ENCODE results near the gene RND2.
A peak's percentile ranks its signal among the peaks of the same experiment; 100 is the strongest.
"Not testable (repeated sequence)": the region's sequence is repeated elsewhere in the genome, so short reads cannot be mapped to it uniquely, and the experiment has no call there.

RND2 gene

DNA sequence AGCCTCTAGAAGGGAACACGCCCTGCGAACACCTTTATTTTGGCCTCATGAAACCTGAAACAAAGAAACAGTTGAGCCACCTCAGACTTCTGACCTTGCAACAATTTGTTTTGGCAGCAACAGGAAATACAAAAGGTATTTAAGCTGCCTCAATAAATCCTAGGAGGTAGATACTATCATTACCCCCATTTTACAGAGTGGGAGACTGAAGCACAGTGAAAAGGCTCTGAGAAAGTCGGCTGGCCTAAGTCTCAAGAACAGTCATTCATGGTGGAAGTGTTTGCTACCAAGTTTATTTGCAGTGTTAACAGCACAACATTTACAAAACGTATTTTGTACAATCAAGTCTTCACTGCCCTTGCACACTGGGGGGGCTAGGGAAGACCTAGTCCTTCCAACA is 19.0 kb downstream of the RND2 start:
- Histone ChIP-seq H3K36me3 (replicated peaks; ENCODE audit: insufficient read depth, low read length) (no peaks in the 10 kb centered on the region), H3K79me2 (ENCODE audit: low read length) (no peaks in the 10 kb centered on the region)
- TF ChIP-seq EZH2phosphoT487 (IDR thresholded peaks at IDR 0.05; ENCODE audit: low read length), result no peak
- no peak for TF ChIP-seq EZH2 (optimal IDR thresholded peaks at IDR 0.05; ENCODE audit: low read depth, low read length)
- no peak for TF ChIP-seq CTCF (IDR thresholded peaks at IDR 0.05; ENCODE audit: low read length)

GRCh38 chr17:43051969-43052368 is 26.9 kb downstream of the RND2 start:
- Histone ChIP-seq H3K79me2 (ENCODE audit: low read length) (no peaks in the 10 kb centered on the region), H3K27me3 (replicated peaks; ENCODE audit: insufficient read depth, low read length) (no peaks in the 10 kb centered on the region), H3K4me1 (ENCODE audit: low read length) (no peaks in the 10 kb centered on the region), H3K27ac (ENCODE audit: low read length) (no peak overlapping the region), H3K9ac (ENCODE audit: low read length) (no peak overlapping the region), H3K4me3 (ENCODE audit: low read length) (no peak overlapping the region), H3F3A (ENCODE audit: insufficient read depth, low read length) (no peaks in the 10 kb centered on the region), H3K36me3 (replicated peaks; ENCODE audit: insufficient read depth, low read length) (no peaks in the 10 kb centered on the region; the same call in 1 of the 2 replicates), H4K20me1 (ENCODE audit: insufficient read depth, low read length) (no peaks in the 10 kb centered on the region), H3K4me2 (ENCODE audit: low read depth, low read length) (no peak overlapping the region), H3K9me3 (replicated peaks; ENCODE audit: insufficient read depth, low read length) (no peaks in the 10 kb centered on the region), H2AFZ (ENCODE audit: low read length) (no peak overlapping the region), H3K9me2 (replicated peaks; ENCODE audit: insufficient read depth, low read length) (no peaks in the 10 kb centered on the region)
- no peak for TF ChIP-seq CTCF (IDR thresholded peaks at IDR 0.05; ENCODE audit: low read length)
- TF ChIP-seq EZH2 (optimal IDR thresholded peaks at IDR 0.05; ENCODE audit: low read depth, low read length), result no peak
- TF ChIP-seq EZH2phosphoT487 (IDR thresholded peaks at IDR 0.05; ENCODE audit: low read length), result no peak
- DNase-seq, result no peak

More for the DNA sequence above, 19.0 kb downstream of the RND2 start:
- Histone ChIP-seq H3K4me1 (ENCODE audit: low read length) (peaks cover 12% of the 10 kb centered on the region), H3K9ac (ENCODE audit: low read length) (no peak overlapping the region), H3K4me3 (ENCODE audit: low read length) (no peak overlapping the region), H4K20me1 (ENCODE audit: insufficient read depth, low read length) (no peaks in the 10 kb centered on the region), H3K9me2 (replicated peaks; ENCODE audit: insufficient read depth, low read length) (no peaks in the 10 kb centered on the region), H3K27ac (ENCODE audit: low read length) (peak overlapping the region; percentile 45; the same call in 1 of the 2 replicates), H2AFZ (ENCODE audit: low read length) (no peak overlapping the region), H3K27me3 (replicated peaks; ENCODE audit: insufficient read depth, low read length) (no peaks in the 10 kb centered on the region), H3K4me2 (ENCODE audit: low read depth, low read length) (peak overlapping the region; percentile 12; the same call in 1 of the 2 replicates), H3K9me3 (replicated peaks; ENCODE audit: insufficient read depth, low read length) (no peaks in the 10 kb centered on the region), H3F3A (ENCODE audit: insufficient read depth, low read length) (peaks cover 4% of the 10 kb centered on the region; the same call in 1 of the 2 replicates)
- DNase-seq, result peak; percentile 12

- not testable (repeated sequence) for H3F3A ChIP-seq (ENCODE audit: insufficient read depth, low read length); H3K27me3 ChIP-seq (replicated peaks; ENCODE audit: insufficient read depth, low read length); H3K9me3 ChIP-seq (replicated peaks; ENCODE audit: insufficient read depth, low read length); H3K36me3 ChIP-seq (replicated peaks; ENCODE audit: insufficient read depth, low read length); H3K4me3 ChIP-seq (ENCODE audit: low read length); H3K9me2 ChIP-seq (replicated peaks; ENCODE audit: insufficient read depth, low read length); H3K9ac ChIP-seq (ENCODE audit: low read length); H3K79me2 ChIP-seq (ENCODE audit: low read length); DNase-seq; H4K20me1 ChIP-seq (ENCODE audit: insufficient read depth, low read length); H3K4me2 ChIP-seq (ENCODE audit: low read depth, low read length); H2AFZ ChIP-seq (ENCODE audit: low read length); H3K27ac ChIP-seq (ENCODE audit: low read length); H3K4me1 ChIP-seq (ENCODE audit: low read length)
Measured at GRCh38 chr17:43053008-43053407, 28.0 kb downstream of the RND2 start.

DNA sequence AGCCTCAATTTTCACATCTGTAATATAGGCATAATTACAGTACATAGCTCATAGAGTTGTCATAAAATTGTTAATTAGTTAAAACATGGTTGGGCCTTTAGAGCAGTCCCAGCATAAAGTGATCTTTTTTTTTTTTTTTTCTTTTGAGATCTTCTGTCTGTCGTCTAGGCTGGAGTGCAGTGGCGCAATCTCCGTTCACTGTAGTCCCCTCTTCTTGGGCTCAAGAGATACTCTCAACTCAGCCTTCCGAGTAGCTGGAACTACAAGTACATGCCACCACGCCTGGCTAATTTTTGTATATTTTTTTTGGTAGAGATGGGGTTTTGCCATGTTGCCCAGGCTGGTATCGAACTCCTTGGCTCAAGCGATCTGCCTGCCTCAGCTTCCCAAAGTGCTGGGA is 31.0 kb downstream of the RND2 start:
- Histone ChIP-seq H3K36me3 (replicated peaks; ENCODE audit: insufficient read depth, low read length) (no peaks in the 10 kb centered on the region; the same call in 1 of the 2 replicates), H3K9ac (ENCODE audit: low read length) (no peak overlapping the region), H3F3A (ENCODE audit: insufficient read depth, low read length) (no peaks in the 10 kb centered on the region), H3K79me2 (ENCODE audit: low read length) (no peaks in the 10 kb centered on the region), H3K27ac (ENCODE audit: low read length) (no peak overlapping the region), H2AFZ (ENCODE audit: low read length) (no peak overlapping the region), H3K4me3 (ENCODE audit: low read length) (no peak overlapping the region), H3K27me3 (replicated peaks; ENCODE audit: insufficient read depth, low read length) (no peaks in the 10 kb centered on the region), H3K4me1 (ENCODE audit: low read length) (no peaks in the 10 kb centered on the region), H3K9me2 (replicated peaks; ENCODE audit: insufficient read depth, low read length) (no peaks in the 10 kb centered on the region), H3K4me2 (ENCODE audit: low read depth, low read length) (no peak overlapping the region), H4K20me1 (ENCODE audit: insufficient read depth, low read length) (no peaks in the 10 kb centered on the region), H3K9me3 (replicated peaks; ENCODE audit: insufficient read depth, low read length) (no peaks in the 10 kb centered on the region)
- no peak for DNase-seq
- TF ChIP-seq EZH2phosphoT487 (IDR thresholded peaks at IDR 0.05; ENCODE audit: low read length), result no peak
- TF ChIP-seq EZH2 (optimal IDR thresholded peaks at IDR 0.05; ENCODE audit: low read depth, low read length), result no peak
- no peak for TF ChIP-seq CTCF (IDR thresholded peaks at IDR 0.05; ENCODE audit: low read length)
